IMR-90 (cell line): ENCODE measurements around the gene COPS4. TPM values are rescaled to one million over a fixed set of nuclear protein-coding genes. Genes with fewer than 3 reads are reported as not detected.

ENCODE experiments used
- ATAC-seq: fragments of 200-7000 bp; cut with Tn5 transposase; 2 replicates; pipeline ENCODE4 v1.9.1; 2020; ENCODE audit warnings: low read depth, mild to moderate bottlenecking, moderate library complexity
- BruUV-seq: library from RNA; stranded (reverse); fragments of 400-500 nt; replicated peaks from 2 replicates; lab custom pipeline; 2021; lab: Mats Ljungman, UMichigan
- CTCF ChIA-PET: fragments of 300-600 bp; formaldehyde crosslinking; extraction: SDS; loops from one replicate; lab custom pipeline; 2021; ENCODE audit warnings: antibody characterized with exemption; lab: Yijun Ruan, JAX
- POLR2A ChIA-PET: fragments of 300-600 bp; sonication (Branson Sonifier 250); formaldehyde crosslinking; loops from one replicate; lab custom pipeline; 2022; ENCODE audit warnings: antibody characterized with exemption; ENCODE audit not compliant: unreplicated experiment; lab: Charles Lee
- DNase-seq: peaks from one replicate; pipeline ENCODE4 v3.0.0; 2013
- H2AFZ ChIP-seq: replicated peaks from 2 replicates; pipeline ENCODE3; 2013; ENCODE audit warnings: low read length, mild to moderate bottlenecking; ENCODE audit not compliant: poor library complexity
- H2AK5ac ChIP-seq: 2 replicates; pipeline ENCODE4 v1.6.1; 2013; ENCODE audit warnings: low read depth, low read length, inconsistent platforms
- H2AK9ac ChIP-seq: replicated peaks from 2 replicates; pipeline ENCODE3; 2013; ENCODE audit warnings: mild to moderate bottlenecking, low read depth, low read length, moderate library complexity; ENCODE audit not compliant: poor library complexity
- H2BK120ac ChIP-seq: 2 replicates; pipeline ENCODE4 v1.6.1; 2013; ENCODE audit warnings: low read depth, low read length, inconsistent platforms
- H2BK15ac ChIP-seq: 3 replicates; pipeline ENCODE4 v1.6.1; 2013; ENCODE audit warnings: low read depth, low read length, inconsistent platforms
- H2BK20ac ChIP-seq: 2 replicates; pipeline ENCODE4 v1.6.1; 2013; ENCODE audit warnings: low read depth, mild to moderate bottlenecking, inconsistent platforms, low read length, moderate library complexity
- H2BK5ac ChIP-seq: 2 replicates; pipeline ENCODE4 v1.6.1; 2013; ENCODE audit warnings: mild to moderate bottlenecking, low read depth, low read length, inconsistent platforms; ENCODE audit not compliant: poor library complexity, severe bottlenecking
- H3K14ac ChIP-seq: replicated peaks from 2 replicates; pipeline ENCODE4 v1.6.1; 2013; ENCODE audit warnings: low read depth, low read length, inconsistent platforms
- H3K18ac ChIP-seq: 2 replicates; pipeline ENCODE4 v1.6.1; 2013; ENCODE audit warnings: low read depth, low read length, control low read depth
- H3K23ac ChIP-seq: 2 replicates; pipeline ENCODE4 v1.6.1; 2013; ENCODE audit warnings: low read depth, low read length, inconsistent platforms
- H3K27ac ChIP-seq: 2 replicates; pipeline ENCODE4 v1.5.1; 2013; ENCODE audit warnings: mild to moderate bottlenecking, control low read depth, low read length; ENCODE audit not compliant: insufficient read depth
- H3K27me3 ChIP-seq: 2 replicates; pipeline ENCODE4 v1.6.1; 2013; ENCODE audit warnings: low read length; ENCODE audit not compliant: control insufficient read depth, insufficient read depth
- H3K36me3 ChIP-seq: 2 replicates; pipeline ENCODE4 v1.6.1; 2013; ENCODE audit warnings: low read length, mixed read lengths; ENCODE audit not compliant: control insufficient read depth, insufficient read depth
- H3K4ac ChIP-seq: 2 replicates; pipeline ENCODE4 v1.6.1; 2013; ENCODE audit warnings: low read depth, low read length, inconsistent platforms
- H3K4me1 ChIP-seq: 2 replicates; pipeline ENCODE4 v1.6.1; 2013; ENCODE audit warnings: low read length, mixed read lengths; ENCODE audit not compliant: control insufficient read depth, insufficient read depth
- H3K4me2 ChIP-seq: 2 replicates; pipeline ENCODE4 v1.6.1; 2013; ENCODE audit warnings: low read depth, mild to moderate bottlenecking, control low read depth, low read length, moderate library complexity
- H3K4me3 ChIP-seq: 2 replicates; pipeline ENCODE4 v1.5.1; 2013; ENCODE audit warnings: low read depth, mild to moderate bottlenecking, control low read depth, low read length, moderate library complexity; ENCODE audit not compliant: insufficient read depth
- H3K56ac ChIP-seq: 2 replicates; pipeline ENCODE4 v1.6.1; 2013; ENCODE audit warnings: low read length, inconsistent platforms; ENCODE audit not compliant: insufficient read depth; ENCODE audit errors: extremely low read depth
- H3K79me1 ChIP-seq, 2 experiments: 2 replicates each; pipeline ENCODE4 v1.6.1; 2013; ENCODE audit warnings: low read length in 2 of 2, inconsistent platforms in 1 of 2, low read depth in 1 of 2
- H3K9ac ChIP-seq: 2 replicates; pipeline ENCODE4 v1.6.1; 2013; ENCODE audit warnings: low read depth, low read length, control low read depth
- H3K9me1 ChIP-seq: 2 replicates; pipeline ENCODE4 v1.6.1; 2013; ENCODE audit warnings: low read length, inconsistent platforms; ENCODE audit not compliant: insufficient read depth
- H3K9me3 ChIP-seq: 2 replicates; pipeline ENCODE4 v1.6.1; 2013; ENCODE audit warnings: low read length; ENCODE audit not compliant: control insufficient read depth, insufficient read depth
- H4K20me1 ChIP-seq: 2 replicates; pipeline ENCODE4 v1.6.1; 2013; ENCODE audit warnings: low read length, inconsistent platforms; ENCODE audit not compliant: insufficient read depth
- H4K5ac ChIP-seq: 2 replicates; pipeline ENCODE4 v1.6.1; 2013; ENCODE audit warnings: mild to moderate bottlenecking, low read depth, low read length, control low read depth
- H4K8ac ChIP-seq, 2 experiments: 2 replicates each; pipeline ENCODE4 v1.6.1; 2013; ENCODE audit warnings: low read depth in 2 of 2, low read length in 2 of 2, control low read depth in 1 of 2, inconsistent platforms in 1 of 2
- H4K91ac ChIP-seq: 2 replicates; pipeline ENCODE4 v1.6.1; 2013; ENCODE audit warnings: low read depth, low read length, inconsistent platforms; ENCODE audit not compliant: insufficient read depth
- BHLHE40 ChIP-seq: fragments of 150-350 bp; IDR thresholded peaks from 2 replicates; pipeline ENCODE4 v1.6.1; 2016; ENCODE audit warnings: mild to moderate bottlenecking, low read depth, low read length
- CEBPB ChIP-seq: IDR thresholded peaks from 2 replicates; pipeline ENCODE4 v1.6.1; 2012; ENCODE audit warnings: low read depth, low read length, improper control_type of control experiment
- CHD1 ChIP-seq: IDR thresholded peaks from 2 replicates; pipeline ENCODE4 v1.6.1; 2012; ENCODE audit warnings: low read depth, low read length, improper control_type of control experiment
- FOS ChIP-seq: fragments of 150-350 bp; IDR thresholded peaks from 2 replicates; pipeline ENCODE4 v1.6.1; 2016; ENCODE audit warnings: low read depth, low read length
- MAZ ChIP-seq: IDR thresholded peaks from 2 replicates; pipeline ENCODE4 v1.6.1; 2012; ENCODE audit warnings: low read depth, mild to moderate bottlenecking, low read length, improper control_type of control experiment, moderate library complexity, borderline replicate concordance
- MXI1 ChIP-seq: IDR thresholded peaks from 2 replicates; pipeline ENCODE4 v1.6.1; 2012; ENCODE audit warnings: low read depth, mild to moderate bottlenecking, low read length, moderate library complexity, borderline replicate concordance
- NFE2L2 ChIP-seq: fragments of 150-350 bp; IDR thresholded peaks from 2 replicates; pipeline ENCODE4 v1.6.1; 2016; ENCODE audit warnings: low read depth, mild to moderate bottlenecking, low read length
- POLR2A ChIP-seq: IDR thresholded peaks from 2 replicates; pipeline ENCODE4 v1.6.1; 2012; ENCODE audit warnings: mild to moderate bottlenecking, low read depth, low read length
- RAD21 ChIP-seq: IDR thresholded peaks from 2 replicates; pipeline ENCODE4 v1.6.1; 2012; ENCODE audit warnings: low read length, improper control_type of control experiment
- RCOR1 ChIP-seq: IDR thresholded peaks from 2 replicates; pipeline ENCODE4 v1.6.1; 2012; ENCODE audit warnings: mild to moderate bottlenecking, low read length, improper control_type of control experiment; ENCODE audit not compliant: insufficient replicate concordance
- RFX5 ChIP-seq: IDR thresholded peaks from 2 replicates; pipeline ENCODE4 v1.8.0; 2012; ENCODE audit warnings: low read depth, mild to moderate bottlenecking, low read length, moderate library complexity
- SMC3 ChIP-seq: fragments of 150-350 bp; IDR thresholded peaks from 2 replicates; pipeline ENCODE4 v1.6.1; 2016; ENCODE audit warnings: low read depth, mild to moderate bottlenecking, antibody characterized with exemption, low read length, moderate library complexity
- WGBS, 2 experiments: methylation state at CpG; one replicate each; pipeline versions ENCODE4 v1.1.5 to v1.1.7; 2013; ENCODE audit warnings: missing lambda C conversion rate in 2 of 2; ENCODE audit not compliant: insufficient read length in 1 of 2; ENCODE audit errors: extremely low coverage in 2 of 2; 5-methylcytosine and 5-hydroxymethylcytosine counted together
- dilution Hi-C: fragments of 300-500 bp; cut with HindIII; formaldehyde crosslinking; loops from one replicate; pipeline ENCODE4 v1.14.3; 2018; ENCODE audit warnings: low sequenced_read_pairs; ENCODE audit not compliant: unreplicated experiment
- in situ Hi-C: fragments of 300-500 bp; cut with MboI; formaldehyde crosslinking; loops from 3 replicates; pipeline ENCODE4 v1.14.3; 2019; ENCODE audit warnings: low sequenced_read_pairs, inconsistent platforms, mixed read lengths
- intact Hi-C: fragments of 100-400 bp; cut with micrococcal nuclease; formaldehyde crosslinking; loops from 2 replicates; pipeline ENCODE4 v1.10.0; 2022
- polyA plus RNA-seq, 3 experiments: library from polyadenylated mRNA; depleted of rRNA; stranded (reverse); fragments of >200 nt; gene quantifications; 2 replicates each; pipeline ENCODE4 v1.2.3, GENCODE V29; 2012; ENCODE audit warnings: low replicate concordance in 1 of 3
- total RNA-seq: library from RNA; depleted of rRNA; stranded (reverse); fragments of >200 nt; gene quantifications from 2 replicates; pipeline ENCODE4 v1.2.3, GENCODE V29; 2012
- TF ChIP-seq, protein P1 (sequence below): conservative IDR thresholded peaks from 2 replicates; pipeline ENCODE4 v1.5.1; 2012; ENCODE audit warnings: mild to moderate bottlenecking, low read depth, low read length, improper control_type of control experiment
- TF ChIP-seq, protein P2 (sequence below): fragments of 150-350 bp; IDR thresholded peaks from 2 replicates; pipeline ENCODE4 v1.6.1; 2016; ENCODE audit warnings: low read depth, mild to moderate bottlenecking, low read length, moderate library complexity, borderline replicate concordance

Gene COPS4
- total and polyA plus RNA-seq, 2 of the 4 experiments (the other 2 are of a cell fraction), result 40.1 to 115 TPM

- intact Hi-C loops, result no loop called here
- Histone ChIP-seq H2AFZ (no peak overlapping the region), H2AK9ac (no peak overlapping the region), H2BK120ac (0 out of 2 replicates have a peak overlapping the region, but pooled peaks have one; percentile 14), H3K36me3 (no peaks in the 10 kb centered on the region), H3K27ac (no peak overlapping the region), H3K4me2 (no peak overlapping the region; the same call in 1 of the 2 replicates), H4K5ac (no peak overlapping the region), H3K4me3 (no peak overlapping the region), H2AK5ac (no peak overlapping the region), H4K20me1 (no peaks in the 10 kb centered on the region), H3K9me3 (no peaks in the 10 kb centered on the region), H3K9me1 (no peaks in the 10 kb centered on the region; the same call in 1 of the 2 replicates), H3K18ac (no peak overlapping the region), H3K4ac (no peak overlapping the region), H2BK5ac (no peak overlapping the region), H3K23ac (0 out of 2 replicates have a peak overlapping the region, but pooled peaks have one; percentile 72), H3K56ac (no peak overlapping the region), H3K14ac (no peak overlapping the region), H2BK20ac (0 out of 2 replicates have a peak overlapping the region, but pooled peaks have one; percentile 39), H3K9ac (no peak overlapping the region), H3K27me3 (0 out of 2 replicates have a peak, but pooled peaks cover 1% of the 10 kb centered on the region), H3K79me1 (no peaks in the 10 kb centered on the region), H4K91ac (no peak overlapping the region; the same call in 1 of the 2 replicates), H4K8ac (no peak overlapping the region), H2BK15ac (no peak overlapping the region), H3K4me1 (peaks cover 1% of the 10 kb centered on the region; the same call in 1 of the 2 replicates)
- BruUV-seq, result no TSS peak
- DNase-seq (peak; percentile 12), ATAC-seq (no peak)
- CTCF ChIA-PET, result interaction anchor here (0.6 to 1.0 kb wide), 2 partner anchors 15 to 38 kb away, joined by 3 to 4 read pairs; no protein-coding TSS in a partner anchor
- 92% methylated on average over 10 of the region's 16 CpGs; no CpG with 5 or more reads in 1 of the 2 experiments for WGBS, 2 experiments
- in situ Hi-C loops, result no loop called here
- dilution Hi-C loops, result no loop called here
- POLR2A ChIA-PET, result no interaction called here
- TF ChIP-seq FOS (no peak), MAZ (no peak), BHLHE40 (no peak), SMC3 (no peak), RAD21 (no peak), MXI1 (no peak), RFX5 (no peak), NFE2L2 (no peak), CHD1 (no peak), POLR2A (no peak), RCOR1 (no peak), CEBPB (no peak)
- TF ChIP-seq, protein P1, sequence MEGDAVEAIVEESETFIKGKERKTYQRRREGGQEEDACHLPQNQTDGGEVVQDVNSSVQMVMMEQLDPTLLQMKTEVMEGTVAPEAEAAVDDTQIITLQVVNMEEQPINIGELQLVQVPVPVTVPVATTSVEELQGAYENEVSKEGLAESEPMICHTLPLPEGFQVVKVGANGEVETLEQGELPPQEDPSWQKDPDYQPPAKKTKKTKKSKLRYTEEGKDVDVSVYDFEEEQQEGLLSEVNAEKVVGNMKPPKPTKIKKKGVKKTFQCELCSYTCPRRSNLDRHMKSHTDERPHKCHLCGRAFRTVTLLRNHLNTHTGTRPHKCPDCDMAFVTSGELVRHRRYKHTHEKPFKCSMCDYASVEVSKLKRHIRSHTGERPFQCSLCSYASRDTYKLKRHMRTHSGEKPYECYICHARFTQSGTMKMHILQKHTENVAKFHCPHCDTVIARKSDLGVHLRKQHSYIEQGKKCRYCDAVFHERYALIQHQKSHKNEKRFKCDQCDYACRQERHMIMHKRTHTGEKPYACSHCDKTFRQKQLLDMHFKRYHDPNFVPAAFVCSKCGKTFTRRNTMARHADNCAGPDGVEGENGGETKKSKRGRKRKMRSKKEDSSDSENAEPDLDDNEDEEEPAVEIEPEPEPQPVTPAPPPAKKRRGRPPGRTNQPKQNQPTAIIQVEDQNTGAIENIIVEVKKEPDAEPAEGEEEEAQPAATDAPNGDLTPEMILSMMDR, result no peak
- TF ChIP-seq, protein P2, sequence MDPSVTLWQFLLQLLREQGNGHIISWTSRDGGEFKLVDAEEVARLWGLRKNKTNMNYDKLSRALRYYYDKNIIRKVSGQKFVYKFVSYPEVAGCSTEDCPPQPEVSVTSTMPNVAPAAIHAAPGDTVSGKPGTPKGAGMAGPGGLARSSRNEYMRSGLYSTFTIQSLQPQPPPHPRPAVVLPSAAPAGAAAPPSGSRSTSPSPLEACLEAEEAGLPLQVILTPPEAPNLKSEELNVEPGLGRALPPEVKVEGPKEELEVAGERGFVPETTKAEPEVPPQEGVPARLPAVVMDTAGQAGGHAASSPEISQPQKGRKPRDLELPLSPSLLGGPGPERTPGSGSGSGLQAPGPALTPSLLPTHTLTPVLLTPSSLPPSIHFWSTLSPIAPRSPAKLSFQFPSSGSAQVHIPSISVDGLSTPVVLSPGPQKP, result no peak
Measured at GRCh38 chr4:83112678-83113428, 77.9 kb downstream of the COPS4 start.
